GM12878 (cell line): ENCODE measurements around the gene PLPP6. TPM values are rescaled to one million over a fixed set of nuclear protein-coding genes. Genes with fewer than 3 reads are reported as not detected.
"Not testable (repeated sequence)": the region's sequence is repeated elsewhere in the genome, so short reads cannot be mapped to it uniquely, and the experiment has no call there.

Source experiments
- ATAC-seq: fragments of 200-7000 bp; cut with Tn5 transposase; 3 replicates; pipeline ENCODE4 v1.9.1; 2020; ENCODE audit warnings: mild to moderate bottlenecking, moderate library complexity
- BruUV-seq: library from RNA; stranded (reverse); fragments of 400-500 nt; replicated peaks from 2 replicates; lab custom pipeline; 2021; lab: Mats Ljungman, UMichigan
- CTCF ChIA-PET: fragments of 300-600 bp; sonication (Branson Sonifier 250); formaldehyde crosslinking; extraction: SDS; loops from one replicate; lab custom pipeline; 2021; ENCODE audit warnings: inconsistent platforms; lab: Yijun Ruan, JAX
- POLR2A ChIA-PET: fragments of 350-600 bp; formaldehyde crosslinking; extraction: SDS; loops from one replicate; lab custom pipeline; 2021; ENCODE audit warnings: inconsistent platforms; lab: Charles Lee
- RAD21 ChIA-PET: fragments of 300-600 bp; sonication (Branson Sonifier 250); formaldehyde crosslinking; loops from one replicate; lab custom pipeline; 2023; ENCODE audit warnings: antibody characterized with exemption; ENCODE audit not compliant: unreplicated experiment; lab: Charles Lee
- SMC1A ChIA-PET: fragments of 300-600 bp; sonication (Branson Sonifier 250); formaldehyde crosslinking; loops from one replicate; lab custom pipeline; 2023; ENCODE audit not compliant: unreplicated experiment, uncharacterized antibody; lab: Charles Lee
- DNase-seq: peaks from one replicate; pipeline ENCODE4 v3.0.0-alpha.2; 2011; ENCODE audit warnings: low read depth, low spot score
- FAIRE-seq: peaks from 3 replicates; lab custom pipeline; 2011; peaks lifted over from hg19 to GRCh38; lab: Jason Lieb, UNC
- H2AFZ ChIP-seq: 2 replicates; pipeline ENCODE4 v1.6.0; 2011; ENCODE audit warnings: low read depth, low read length, control low read depth; ENCODE audit not compliant: control insufficient read depth
- H3K27ac ChIP-seq: 2 replicates; pipeline ENCODE4 v1.5.1; 2011; ENCODE audit warnings: control low read depth; ENCODE audit not compliant: control insufficient read depth, insufficient read depth
- H3K27me3 ChIP-seq, 2 experiments: replicated peaks in 1 of 2; 2 replicates each; pipeline versions ENCODE4 v1.6.0 to v1.6.1; 2011; ENCODE audit warnings: low read length in 1 of 2; ENCODE audit not compliant: control insufficient read depth in 2 of 2, insufficient read depth in 2 of 2
- H3K36me3 ChIP-seq, 2 experiments: 2 replicates each; pipeline ENCODE4 v1.5.1; 2011; ENCODE audit warnings: low read length in 1 of 2; ENCODE audit not compliant: control insufficient read depth in 2 of 2, insufficient read depth in 2 of 2
- H3K4me1 ChIP-seq: 2 replicates; pipeline ENCODE4 v1.6.1; 2011; ENCODE audit warnings: mild to moderate bottlenecking, low read length, moderate library complexity, mixed read lengths; ENCODE audit not compliant: control insufficient read depth, insufficient read depth
- H3K4me2 ChIP-seq: 2 replicates; pipeline ENCODE4 v1.6.0; 2011; ENCODE audit warnings: control low read depth; ENCODE audit not compliant: control insufficient read depth, insufficient read depth
- H3K4me3 ChIP-seq: fragments of 200-600 bp; sonication (generic); 2 replicates; pipeline ENCODE4 v1.5.1; 2016
- H3K79me2 ChIP-seq: 2 replicates; pipeline ENCODE4 v1.6.0; 2011; ENCODE audit warnings: low read length; ENCODE audit not compliant: control insufficient read depth, insufficient read depth
- H3K9ac ChIP-seq: 2 replicates; pipeline ENCODE4 v1.8.0; 2011; ENCODE audit warnings: low read length, control low read depth, mixed read lengths; ENCODE audit not compliant: control insufficient read depth, insufficient read depth
- H3K9me3 ChIP-seq: replicated peaks from 3 replicates; pipeline ENCODE4 v1.5.1; 2011; ENCODE audit warnings: mild to moderate bottlenecking, low read length; ENCODE audit not compliant: control insufficient read depth, insufficient read depth
- H4K20me1 ChIP-seq: 2 replicates; pipeline ENCODE4 v1.6.0; 2011; ENCODE audit not compliant: control insufficient read depth, insufficient read depth
- WGBS: methylation state at CpG from one replicate; pipeline ENCODE4 v1.1.6; 2016; ENCODE audit warnings: low lambda C conversion rate; ENCODE audit not compliant: insufficient replicate concordance, insufficient coverage; ENCODE audit errors: missing lambda C conversion rate; 5-methylcytosine and 5-hydroxymethylcytosine counted together
- in situ Hi-C: fragments of 300-500 bp; cut with MboI; formaldehyde crosslinking; loops from 9 replicates; pipeline ENCODE4 v1.14.3; 2018; ENCODE audit warnings: mixed read lengths
- intact Hi-C: fragments of 100-400 bp; cut with micrococcal nuclease; formaldehyde crosslinking; loops from one replicate; pipeline ENCODE4 v1.14.2; 2022; ENCODE audit not compliant: unreplicated experiment
- polyA plus RNA-seq, 11 experiments: library from polyadenylated mRNA; depleted of rRNA in 4 of 11; unstranded in 6 of 11; stranded (reverse) in 5 of 11; fragments of >200 nt; fragmentation: Nextera tagmentation in 4 of 11; fragmentation: Illumina TruSeq in 1 of 11; extraction: Ambion mirVana in 4 of 11; extraction: Trizol in 1 of 11; gene quantifications; 1 replicate in 1 of 11; 2 replicates in 10 of 11; pipeline versions ENCODE4 v1.2.1 to v1.2.3, GENCODE V29; 2011 to 2016; ENCODE audit warnings: inconsistent platforms in 2 of 11, missing spikeins in 2 of 11, low read depth in 1 of 11
- total RNA-seq, 4 experiments: library from RNA; depleted of rRNA in 3 of 4; stranded (reverse); fragments of >200 nt in 3 of 4; fragmentation: Illumina TruSeq in 1 of 4; extraction: Trizol in 1 of 4; gene quantifications; 2 replicates each; pipeline versions ENCODE4 v1.2.1 to v1.2.3, GENCODE V29; 2013 to 2021
- TF ChIP-seq, protein P1 (sequence below): IDR thresholded peaks from 2 replicates; pipeline ENCODE4 v1.6.1; 2012; ENCODE audit warnings: low read depth, low read length, improper control_type of control experiment
- TF ChIP-seq, protein P2 (sequence below): IDR thresholded peaks from 2 replicates; pipeline ENCODE4 v1.6.1; 2011; ENCODE audit warnings: low read depth, low read length, improper control_type of control experiment, borderline replicate concordance
- TF ChIP-seq, protein P3 (sequence below): fragments of 450-650 bp; IDR thresholded peaks from 2 replicates; pipeline ENCODE4 v1.6.1; 2017; ENCODE audit warnings: low read depth, mild to moderate bottlenecking, moderate library complexity

Gene PLPP6
- total and polyA plus RNA-seq, 10 of the 15 experiments (the other 5 are each of a cell fraction or from before 2014, with no cell fraction given) = 1.6 to 11.3 (median 6.9) TPM

DNA sequence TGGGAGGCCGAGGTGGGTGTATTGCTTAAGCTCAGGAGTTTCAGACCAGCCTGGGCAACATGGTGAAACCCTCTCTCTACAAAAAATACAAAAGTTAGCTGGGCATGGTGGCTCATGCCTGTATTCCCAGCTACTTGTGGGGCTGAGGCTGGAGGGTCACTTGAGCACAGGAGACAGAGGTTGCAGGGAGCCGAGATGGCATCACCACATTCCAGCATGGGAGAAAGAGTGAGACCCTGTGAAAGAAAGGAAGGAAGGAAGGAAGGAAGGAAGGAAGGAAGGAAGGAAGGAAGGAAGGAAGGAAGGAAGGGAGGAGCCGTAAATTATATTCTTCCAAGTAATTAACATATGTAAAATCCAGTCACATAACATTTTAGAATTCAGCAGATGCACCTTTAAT, 5.9 kb upstream of the PLPP6 start:
- RAD21 ChIA-PET, H3K36me3 ChIP-seq, H3K27ac ChIP-seq, in situ Hi-C loops, POLR2A ChIA-PET, H3K4me1 ChIP-seq, H4K20me1 ChIP-seq, DNase-seq, H3K79me2 ChIP-seq, H3K27me3 ChIP-seq, H3K4me2 ChIP-seq, ATAC-seq, H2AFZ ChIP-seq, H3K9me3 ChIP-seq, BruUV-seq, FAIRE-seq, intact Hi-C loops, H3K4me3 ChIP-seq, H3K9ac ChIP-seq: not testable (repeated sequence)
- CTCF ChIA-PET = interaction anchor here (1.0 to 2.0 kb wide), 3 partner anchors 10 to 104 kb away, joined by 3 to 6 read pairs (median 5); partner anchors contain the start of gene SPATA6L
- SMC1A ChIA-PET = interaction anchor here (0.7 to 1.2 kb wide), 2 partner anchors 9 to 12 kb away, joined by 3 read pairs; no protein-coding TSS in a partner anchor
- WGBS = 58% methylated on average over 3 of the region's 3 CpGs

DNA sequence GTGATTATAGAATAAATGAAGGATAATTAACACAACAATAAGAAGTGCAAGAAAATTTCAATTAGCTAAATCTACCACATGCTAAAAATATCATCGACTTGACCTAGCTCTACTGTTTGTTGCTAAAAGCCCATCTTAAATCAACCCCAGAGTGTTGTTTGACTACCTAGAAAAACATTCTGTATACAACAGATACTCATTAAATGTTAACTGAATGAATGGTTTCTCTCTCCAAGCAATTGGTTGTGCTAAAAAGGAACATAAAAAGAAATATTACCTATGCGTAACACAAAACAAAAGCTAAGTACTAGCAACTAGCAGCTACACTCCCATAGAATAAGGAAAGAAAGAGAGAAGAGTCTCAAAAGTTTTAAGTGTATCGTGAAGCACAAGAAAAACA, 5.5 kb upstream of the PLPP6 start:
- Histone ChIP-seq H2AFZ (no peak overlapping the region), H3K36me3 (no peaks in the 10 kb centered on the region), H3K27ac (no peak overlapping the region), H3K4me3 (no peak overlapping the region), H3K27me3 (no peaks in the 10 kb centered on the region), H3K4me2 (no peak overlapping the region), H3K9me3 (no peaks in the 10 kb centered on the region), H3K4me1 (peaks cover 3% of the 10 kb centered on the region; the same call in 1 of the 2 replicates), H4K20me1 (no peaks in the 10 kb centered on the region), H3K79me2 (no peaks in the 10 kb centered on the region), H3K9ac (no peak overlapping the region)
- no TSS peak for BruUV-seq
- RAD21 ChIA-PET = no interaction called here
- no peak for DNase-seq
- SMC1A ChIA-PET = interaction anchor here (0.7 to 1.2 kb wide), 2 partner anchors 8 to 12 kb away, joined by 3 read pairs; no protein-coding TSS in a partner anchor
- 56% methylated on average over 3 of the region's 3 CpGs for whole genome bisulfite sequencing
- CTCF ChIA-PET = interaction anchor here (1.0 to 2.0 kb wide), 3 partner anchors 9 to 103 kb away, joined by 3 to 6 read pairs (median 5); partner anchors contain the start of gene SPATA6L
- POLR2A ChIA-PET = no interaction called here
- intact Hi-C loops = no loop called here
- no peak for ATAC-seq
- in situ Hi-C loops = no loop called here
- FAIRE-seq = no peak
- TF ChIP-seq, protein P1, sequence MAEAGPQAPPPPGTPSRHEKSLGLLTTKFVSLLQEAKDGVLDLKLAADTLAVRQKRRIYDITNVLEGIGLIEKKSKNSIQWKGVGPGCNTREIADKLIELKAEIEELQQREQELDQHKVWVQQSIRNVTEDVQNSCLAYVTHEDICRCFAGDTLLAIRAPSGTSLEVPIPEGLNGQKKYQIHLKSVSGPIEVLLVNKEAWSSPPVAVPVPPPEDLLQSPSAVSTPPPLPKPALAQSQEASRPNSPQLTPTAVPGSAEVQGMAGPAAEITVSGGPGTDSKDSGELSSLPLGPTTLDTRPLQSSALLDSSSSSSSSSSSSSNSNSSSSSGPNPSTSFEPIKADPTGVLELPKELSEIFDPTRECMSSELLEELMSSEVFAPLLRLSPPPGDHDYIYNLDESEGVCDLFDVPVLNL = no peak
- TF ChIP-seq, protein P2, sequence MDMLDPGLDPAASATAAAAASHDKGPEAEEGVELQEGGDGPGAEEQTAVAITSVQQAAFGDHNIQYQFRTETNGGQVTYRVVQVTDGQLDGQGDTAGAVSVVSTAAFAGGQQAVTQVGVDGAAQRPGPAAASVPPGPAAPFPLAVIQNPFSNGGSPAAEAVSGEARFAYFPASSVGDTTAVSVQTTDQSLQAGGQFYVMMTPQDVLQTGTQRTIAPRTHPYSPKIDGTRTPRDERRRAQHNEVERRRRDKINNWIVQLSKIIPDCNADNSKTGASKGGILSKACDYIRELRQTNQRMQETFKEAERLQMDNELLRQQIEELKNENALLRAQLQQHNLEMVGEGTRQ = no peak
- TF ChIP-seq, protein P3, sequence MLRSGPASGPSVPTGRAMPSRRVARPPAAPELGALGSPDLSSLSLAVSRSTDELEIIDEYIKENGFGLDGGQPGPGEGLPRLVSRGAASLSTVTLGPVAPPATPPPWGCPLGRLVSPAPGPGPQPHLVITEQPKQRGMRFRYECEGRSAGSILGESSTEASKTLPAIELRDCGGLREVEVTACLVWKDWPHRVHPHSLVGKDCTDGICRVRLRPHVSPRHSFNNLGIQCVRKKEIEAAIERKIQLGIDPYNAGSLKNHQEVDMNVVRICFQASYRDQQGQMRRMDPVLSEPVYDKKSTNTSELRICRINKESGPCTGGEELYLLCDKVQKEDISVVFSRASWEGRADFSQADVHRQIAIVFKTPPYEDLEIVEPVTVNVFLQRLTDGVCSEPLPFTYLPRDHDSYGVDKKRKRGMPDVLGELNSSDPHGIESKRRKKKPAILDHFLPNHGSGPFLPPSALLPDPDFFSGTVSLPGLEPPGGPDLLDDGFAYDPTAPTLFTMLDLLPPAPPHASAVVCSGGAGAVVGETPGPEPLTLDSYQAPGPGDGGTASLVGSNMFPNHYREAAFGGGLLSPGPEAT = no peak
